ENCODE measurements around the gene SH3BP4.

Gene SH3BP4

GRCh38 chr2:234967201-234967869 is 15.5 kb downstream of the SH3BP4 start:
- no peak for DNase-seq (ENCODE audit: low read depth)

- DNase-seq (ENCODE audit: low read depth), result no peak
Measured at GRCh38 chr2:234967870-234968208, 16.0 kb downstream of the SH3BP4 start.

- DNase-seq (ENCODE audit: low read depth), result peak; percentile 48
Measured at GRCh38 chr2:234968631-234969305, 17.0 kb downstream of the SH3BP4 start.

GRCh38 chr2:234969306-234970098 is 17.7 kb downstream of the SH3BP4 start:
- DNase-seq (ENCODE audit: low read depth), result peak; percentile 44

- no peak for DNase-seq (ENCODE audit: low read depth)
Measured at GRCh38 chr2:234970099-234970440, 18.3 kb downstream of the SH3BP4 start.

GRCh38 chr2:234970477-234970882 is 18.7 kb downstream of the SH3BP4 start:
- DNase-seq (ENCODE audit: low read depth), result peak; percentile 96

GRCh38 chr2:234971496-234971895 is 19.7 kb downstream of the SH3BP4 start:
- DNase-seq (ENCODE audit: low read depth), result no peak

GRCh38 chr2:234973008-234973407 is 21.2 kb downstream of the SH3BP4 start:
- peak; percentile 73 for DNase-seq (ENCODE audit: low read depth)

- DNase-seq (ENCODE audit: low read depth), result peak; percentile 94
Measured at GRCh38 chr2:234974501-234975385, 22.9 kb downstream of the SH3BP4 start.

GRCh38 chr2:234975611-234976010 is 23.8 kb downstream of the SH3BP4 start:
- DNase-seq (ENCODE audit: low read depth), result no peak

- no peak for DNase-seq (ENCODE audit: low read depth)
Measured at GRCh38 chr2:234976479-234977227, 24.8 kb downstream of the SH3BP4 start.

- no peak for DNase-seq (ENCODE audit: low read depth)
Measured at GRCh38 chr2:234977228-234977679, 25.4 kb downstream of the SH3BP4 start.

- DNase-seq (ENCODE audit: low read depth), result peak; percentile 69
Measured at GRCh38 chr2:234978466-234979203, 26.8 kb downstream of the SH3BP4 start.

- no peak for DNase-seq (ENCODE audit: low read depth)
Measured at GRCh38 chr2:234979204-234980167, 27.7 kb downstream of the SH3BP4 start.

GRCh38 chr2:234980451-234981187 is 28.8 kb downstream of the SH3BP4 start:
- DNase-seq (ENCODE audit: low read depth), result no peak

- DNase-seq (ENCODE audit: low read depth), result peak; percentile 100
Measured at GRCh38 chr2:234981197-234982095, 29.6 kb downstream of the SH3BP4 start.

GRCh38 chr2:234982096-234982834 is 30.4 kb downstream of the SH3BP4 start:
- no peak for DNase-seq (ENCODE audit: low read depth)
